HepG2 (cell line): Measurements from ENCODE around the gene PTPA. TPM values are rescaled to one million over a fixed set of nuclear protein-coding genes. Genes with fewer than 3 reads are reported as not detected.

Source experiments
- ATAC-seq: fragments of 200-7000 bp; cut with Tn5 transposase; 3 replicates; pipeline ENCODE4 v1.9.1; 2020; ENCODE audit warnings: mild to moderate bottlenecking, moderate library complexity
- BruUV-seq: library from RNA; stranded (reverse); fragments of 400-500 nt; replicated peaks from 2 replicates; lab custom pipeline; 2021; lab: Mats Ljungman, UMichigan
- CTCF ChIA-PET: fragments of 300-600 bp; formaldehyde crosslinking; extraction: SDS; loops from one replicate; lab custom pipeline; 2021; ENCODE audit warnings: low total read pairs, inconsistent platforms, low intra/inter-chr PET ratio; lab: Yijun Ruan, JAX
- POLR2A ChIA-PET: fragments of 350-600 bp; sonication (Branson Sonifier 250); formaldehyde crosslinking; loops from one replicate; lab custom pipeline; 2020; ENCODE audit warnings: antibody characterized with exemption, inconsistent platforms; lab: Yijun Ruan, JAX
- DNase-seq: peaks from one replicate; pipeline ENCODE4 v3.0.0-alpha.2; 2015; ENCODE audit warnings: low spot score
- FAIRE-seq: peaks from 3 replicates; lab custom pipeline; 2011; peaks lifted over from hg19 to GRCh38; lab: Jason Lieb, UNC
- H2AFZ ChIP-seq: one replicate; pipeline ENCODE4 v1.6.1; 2011; ENCODE audit warnings: low read length, inconsistent platforms
- H3K27ac ChIP-seq: fragments of 300-600 bp; 3 replicates; pipeline ENCODE4 v1.8.0; 2011; ENCODE audit warnings: mixed run types, mild to moderate bottlenecking, mixed read lengths, low read length, inconsistent platforms; ENCODE audit not compliant: insufficient read depth; ENCODE audit errors: extremely low read length
- H3K27me3 ChIP-seq, 2 experiments: fragments of 200-600 bp in 1 of 2; 2 replicates in 1 of 2; 3 replicates in 1 of 2; pipeline versions ENCODE4 v1.6.0 to v1.8.0; 2011; ENCODE audit warnings: low read length in 2 of 2, mild to moderate bottlenecking in 2 of 2, moderate library complexity in 2 of 2, inconsistent platforms in 1 of 2; ENCODE audit not compliant: insufficient read depth in 2 of 2, control insufficient read depth in 1 of 2
- H3K36me3 ChIP-seq, 2 experiments: fragments of 200-600 bp in 1 of 2; replicated peaks in 1 of 2; 2 replicates in 1 of 2; 3 replicates in 1 of 2; pipeline versions ENCODE4 v1.5.1 to v1.8.0; 2011; ENCODE audit warnings: low read length in 2 of 2, inconsistent platforms in 1 of 2; ENCODE audit not compliant: insufficient read depth in 2 of 2, control insufficient read depth in 1 of 2
- H3K4me1 ChIP-seq: 2 replicates; pipeline ENCODE4 v1.5.1; 2012; ENCODE audit warnings: low read length, inconsistent platforms; ENCODE audit not compliant: insufficient read depth
- H3K4me2 ChIP-seq: 2 replicates; pipeline ENCODE4 v1.6.0; 2011; ENCODE audit warnings: low read depth, low read length, inconsistent platforms
- H3K4me3 ChIP-seq, 3 experiments: fragments of 200-600 bp in 1 of 3; sonication (generic), shearing (Covaris generic) in 1 of 3; replicated peaks in 1 of 3; 2 replicates each; pipeline ENCODE4 v1.5.1; 2011 to 2016; ENCODE audit warnings: low read length in 3 of 3, inconsistent platforms in 2 of 3, low read depth in 2 of 3, mild to moderate bottlenecking in 2 of 3, control low read depth in 1 of 3, mixed read lengths in 1 of 3; ENCODE audit not compliant: insufficient read depth in 1 of 3
- H3K79me2 ChIP-seq: one replicate; pipeline ENCODE4 v1.6.1; 2011; ENCODE audit warnings: low read length, inconsistent platforms; ENCODE audit not compliant: insufficient read depth
- H3K9ac ChIP-seq: 2 replicates; pipeline ENCODE4 v1.6.0; 2011; ENCODE audit warnings: mild to moderate bottlenecking, low read depth, low read length, inconsistent platforms; ENCODE audit not compliant: insufficient read depth
- H3K9me3 ChIP-seq: 2 replicates; pipeline ENCODE4 v1.5.1; 2012; ENCODE audit warnings: mild to moderate bottlenecking, low read length
- H4K20me1 ChIP-seq: 2 replicates; pipeline ENCODE4 v1.6.0; 2011; ENCODE audit warnings: inconsistent platforms, mild to moderate bottlenecking, low read length, moderate library complexity; ENCODE audit not compliant: insufficient read depth
- KDM5A ChIP-seq: fragments of 200-600 bp; sonication (generic); IDR thresholded peaks from 2 replicates; pipeline ENCODE4 v1.7.0; 2018; ENCODE audit warnings: antibody characterized with exemption, mild to moderate bottlenecking, low read length, borderline replicate concordance
- TSC22D2 ChIP-seq: sonication (generic); formaldehyde crosslinking; IDR thresholded peaks from 2 replicates; pipeline ENCODE4 v1.5.1; 2020; ENCODE audit warnings: missing genetic modification reagents, mild to moderate bottlenecking, borderline replicate concordance
- ZFY ChIP-seq: sonication (generic); formaldehyde crosslinking; IDR thresholded peaks from 2 replicates; pipeline ENCODE4 v1.4.0; 2020; ENCODE audit warnings: missing genetic modification reagents
- ZNF317 ChIP-seq: sonication (generic); formaldehyde crosslinking; IDR thresholded peaks from 2 replicates; pipeline ENCODE4 v1.5.0; 2020; ENCODE audit warnings: mild to moderate bottlenecking, missing genetic modification reagents
- ZNF562 ChIP-seq: sonication (generic); formaldehyde crosslinking; IDR thresholded peaks from 2 replicates; pipeline ENCODE4 v1.8.0; 2022; ENCODE audit warnings: missing genetic modification reagents, borderline replicate concordance
- WGBS: methylation state at CpG from one replicate; pipeline ENCODE4 v1.1.6; 2017; ENCODE audit warnings: low lambda C conversion rate; 5-methylcytosine and 5-hydroxymethylcytosine counted together
- in situ Hi-C: cut with HindIII; loops from 2 replicates; pipeline ENCODE4 v1.10.0; 2017; ENCODE audit warnings: low pct_unique_long_range_greater_than_20kb; ENCODE audit not compliant: extremely low pct_ligation_motif_present
- intact Hi-C: fragments of 100-400 bp; cut with micrococcal nuclease; formaldehyde crosslinking; loops from one replicate; pipeline ENCODE4 v1.10.0; 2022; ENCODE audit not compliant: unreplicated experiment
- polyA plus RNA-seq, 8 experiments: library from polyadenylated mRNA; depleted of rRNA in 3 of 8; stranded (reverse) in 7 of 8; unstranded in 1 of 8; fragments of >200 nt; fragmentation: Illumina TruSeq in 4 of 8; extraction: Trizol in 4 of 8; gene quantifications; 2 replicates each; pipeline versions ENCODE4 v1.2.1 to v1.2.3, GENCODE V29; 2011 to 2016; ENCODE audit warnings: low read depth in 4 of 8, missing spikeins in 1 of 8, mixed read lengths in 1 of 8; ENCODE audit not compliant: insufficient read depth in 1 of 8
- total RNA-seq, 5 experiments: library from RNA; depleted of rRNA; stranded (reverse); fragments of >200 nt; fragmentation: Illumina TruSeq; extraction: Trizol; gene quantifications; 2 replicates each; pipeline ENCODE4 v1.2.3, GENCODE V29; 2016; ENCODE audit warnings: low read depth in 1 of 5
- TF ChIP-seq, protein P1 (sequence below): sonication (generic); formaldehyde crosslinking; IDR thresholded peaks from 2 replicates; pipeline ENCODE4 v1.5.1; 2020; ENCODE audit warnings: mild to moderate bottlenecking, missing genetic modification reagents
- TF ChIP-seq, protein P2 (sequence below): sonication (generic); formaldehyde crosslinking; IDR thresholded peaks from 2 replicates; pipeline ENCODE4 v1.9.0; 2021; ENCODE audit warnings: missing genetic modification reagents, borderline replicate concordance

Gene PTPA
- total and polyA plus RNA-seq, 2 of the 13 experiments (the other 11 are each of a cell fraction or from before 2014, with no cell fraction given): 79.3 to 105 TPM

DNA sequence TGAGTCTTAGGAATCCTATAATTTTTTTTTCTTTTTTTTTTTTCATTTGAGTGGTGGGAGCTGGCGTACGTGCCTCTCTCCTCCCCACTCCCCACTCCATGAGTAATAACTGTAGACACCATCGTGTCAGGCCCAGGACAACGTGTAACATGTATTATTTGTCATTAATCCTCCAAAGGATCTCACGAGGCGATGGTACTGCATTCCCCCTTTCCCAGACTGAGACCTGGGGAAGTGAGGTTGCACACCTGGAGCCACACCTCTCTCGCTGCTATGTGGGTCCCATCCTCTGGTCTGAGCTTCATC lies 73.0 kb downstream of the PTPA start:
- CTCF ChIA-PET: no interaction called here
- no peak overlapping the region for H3K4me2 ChIP-seq
- no TSS peak for BruUV-seq
- WGBS: 17% methylated on average over 7 of the region's 7 CpGs
- no peak for FAIRE-seq
- in situ Hi-C loops: no loop called here
- H3K27ac ChIP-seq: no peak overlapping the region
- no peaks in the 10 kb centered on the region for H3K36me3 ChIP-seq
- H3K4me3 ChIP-seq: no peak overlapping the region
- peaks cover 1 to 20% of the 10 kb centered on the region in 2 experiments for H3K27me3 ChIP-seq
- no peaks in the 10 kb centered on the region for H4K20me1 ChIP-seq
- H3K4me1 ChIP-seq: peaks cover 45% of the 10 kb centered on the region
- POLR2A ChIA-PET: no interaction called here
- no peaks in the 10 kb centered on the region for H3K9me3 ChIP-seq
- no peaks in the 10 kb centered on the region for H3K79me2 ChIP-seq
- no peak for TF ChIP-seq KDM5A
- DNase-seq: no peak
- ATAC-seq: no peak
- H2AFZ ChIP-seq: no peak overlapping the region
- intact Hi-C loops: no loop called here
- no peak overlapping the region for H3K9ac ChIP-seq

DNA sequence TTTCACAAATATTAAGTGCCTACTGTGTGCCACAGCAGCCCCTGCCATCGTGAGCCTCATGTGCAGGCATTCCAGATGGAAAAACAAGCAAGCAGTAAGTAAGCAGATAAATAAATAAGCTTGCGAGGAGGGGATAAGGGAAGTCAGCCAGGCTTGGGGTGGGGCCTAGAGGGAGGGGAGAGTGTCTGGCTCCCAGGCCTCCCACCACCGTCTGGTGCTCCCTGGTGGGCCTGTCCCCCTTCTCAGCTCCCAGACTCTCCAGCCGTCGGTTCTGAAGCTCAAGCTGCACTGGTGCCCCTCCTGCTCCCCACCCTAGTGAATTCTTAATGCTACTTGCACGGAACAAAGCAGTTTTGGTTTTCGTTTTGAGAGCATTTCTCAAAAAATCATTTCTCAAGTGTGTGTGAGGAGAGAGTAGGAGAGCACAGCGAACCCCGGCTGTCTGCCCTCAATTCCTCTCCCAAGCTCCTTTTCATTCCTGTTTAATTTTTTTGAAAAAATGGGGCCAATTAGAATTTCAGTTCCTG lies 73.4 kb downstream of the PTPA start:
- ATAC-seq (no peak), FAIRE-seq (no peak), DNase-seq (no peak)
- H3K36me3 ChIP-seq: no peaks in the 10 kb centered on the region
- H2AFZ ChIP-seq: no peak overlapping the region
- H3K4me1 ChIP-seq: peaks cover 41% of the 10 kb centered on the region
- H3K9ac ChIP-seq: no peak overlapping the region
- CTCF ChIA-PET: no interaction called here
- no peaks in the 10 kb centered on the region for H3K9me3 ChIP-seq
- POLR2A ChIA-PET: no interaction called here
- H4K20me1 ChIP-seq: no peaks in the 10 kb centered on the region
- intact Hi-C loops: no loop called here
- no peak overlapping the region for H3K4me2 ChIP-seq
- no TSS peak for BruUV-seq
- TF ChIP-seq, protein P1, sequence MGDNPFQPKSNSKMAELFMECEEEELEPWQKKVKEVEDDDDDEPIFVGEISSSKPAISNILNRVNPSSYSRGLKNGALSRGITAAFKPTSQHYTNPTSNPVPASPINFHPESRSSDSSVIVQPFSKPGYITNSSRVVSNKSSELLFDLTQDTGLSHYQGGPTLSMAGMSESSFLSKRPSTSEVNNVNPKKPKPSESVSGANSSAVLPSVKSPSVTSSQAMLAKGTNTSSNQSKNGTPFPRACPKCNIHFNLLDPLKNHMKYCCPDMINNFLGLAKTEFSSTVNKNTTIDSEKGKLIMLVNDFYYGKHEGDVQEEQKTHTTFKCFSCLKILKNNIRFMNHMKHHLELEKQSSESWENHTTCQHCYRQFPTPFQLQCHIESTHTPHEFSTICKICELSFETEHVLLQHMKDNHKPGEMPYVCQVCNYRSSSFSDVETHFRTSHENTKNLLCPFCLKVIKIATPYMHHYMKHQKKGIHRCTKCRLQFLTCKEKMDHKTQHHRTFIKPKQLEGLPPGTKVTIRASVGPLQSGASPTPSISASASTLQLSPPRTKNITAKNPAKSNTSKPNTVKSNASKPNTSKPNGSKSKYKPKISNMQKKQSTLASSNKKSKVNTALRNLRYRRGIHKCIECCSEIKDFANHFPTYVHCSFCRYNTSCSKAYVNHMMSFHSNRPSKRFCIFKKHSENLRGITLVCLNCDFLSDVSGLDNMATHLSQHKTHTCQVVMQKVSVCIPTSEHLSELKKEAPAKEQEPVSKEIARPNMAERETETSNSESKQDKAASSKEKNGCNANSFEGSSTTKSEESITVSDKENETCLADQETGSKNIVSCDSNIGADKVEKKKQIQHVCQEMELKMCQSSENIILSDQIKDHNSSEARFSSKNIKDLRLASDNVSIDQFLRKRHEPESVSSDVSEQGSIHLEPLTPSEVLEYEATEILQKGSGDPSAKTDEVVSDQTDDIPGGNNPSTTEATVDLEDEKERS (CRISPR knock-in tag): no peak
- TF ChIP-seq, protein P2, sequence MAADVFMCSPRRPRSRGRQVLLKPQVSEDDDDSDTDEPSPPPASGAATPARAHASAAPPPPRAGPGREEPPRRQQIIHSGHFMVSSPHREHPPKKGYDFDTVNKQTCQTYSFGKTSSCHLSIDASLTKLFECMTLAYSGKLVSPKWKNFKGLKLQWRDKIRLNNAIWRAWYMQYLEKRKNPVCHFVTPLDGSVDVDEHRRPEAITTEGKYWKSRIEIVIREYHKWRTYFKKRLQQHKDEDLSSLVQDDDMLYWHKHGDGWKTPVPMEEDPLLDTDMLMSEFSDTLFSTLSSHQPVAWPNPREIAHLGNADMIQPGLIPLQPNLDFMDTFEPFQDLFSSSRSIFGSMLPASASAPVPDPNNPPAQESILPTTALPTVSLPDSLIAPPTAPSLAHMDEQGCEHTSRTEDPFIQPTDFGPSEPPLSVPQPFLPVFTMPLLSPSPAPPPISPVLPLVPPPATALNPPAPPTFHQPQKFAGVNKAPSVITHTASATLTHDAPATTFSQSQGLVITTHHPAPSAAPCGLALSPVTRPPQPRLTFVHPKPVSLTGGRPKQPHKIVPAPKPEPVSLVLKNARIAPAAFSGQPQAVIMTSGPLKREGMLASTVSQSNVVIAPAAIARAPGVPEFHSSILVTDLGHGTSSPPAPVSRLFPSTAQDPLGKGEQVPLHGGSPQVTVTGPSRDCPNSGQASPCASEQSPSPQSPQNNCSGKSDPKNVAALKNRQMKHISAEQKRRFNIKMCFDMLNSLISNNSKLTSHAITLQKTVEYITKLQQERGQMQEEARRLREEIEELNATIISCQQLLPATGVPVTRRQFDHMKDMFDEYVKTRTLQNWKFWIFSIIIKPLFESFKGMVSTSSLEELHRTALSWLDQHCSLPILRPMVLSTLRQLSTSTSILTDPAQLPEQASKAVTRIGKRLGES (CRISPR knock-in tag): no peak
- no peak for TF ChIP-seq ZNF317 (CRISPR knock-in tag)
- TF ChIP-seq ZNF562 (CRISPR knock-in tag): no peak
- no peak for TF ChIP-seq TSC22D2 (CRISPR knock-in tag)
- no peak for TF ChIP-seq ZFY
- no peak overlapping the region for H3K27ac ChIP-seq
- peaks cover 0 to 15% of the 10 kb centered on the region in 2 experiments; a peak in 1 of 5 replicates for H3K27me3 ChIP-seq
- 26% methylated on average over 9 of the region's 9 CpGs for WGBS
- H3K79me2 ChIP-seq: no peaks in the 10 kb centered on the region
- H3K4me3 ChIP-seq: no peak overlapping the region
- in situ Hi-C loops: no loop called here
